T-helper 22 cell (primary cell): ENCODE results near the gene TMEM127.
"Not testable (repeated sequence)": the region's sequence is repeated elsewhere in the genome, so short reads cannot be mapped to it uniquely, and the experiment has no call there.

Experiments used
- DNase-seq: peaks from one replicate; pipeline ENCODE4 v3.0.0-alpha.2; 2020; ENCODE audit warnings: low read depth

TMEM127 gene, protein sequence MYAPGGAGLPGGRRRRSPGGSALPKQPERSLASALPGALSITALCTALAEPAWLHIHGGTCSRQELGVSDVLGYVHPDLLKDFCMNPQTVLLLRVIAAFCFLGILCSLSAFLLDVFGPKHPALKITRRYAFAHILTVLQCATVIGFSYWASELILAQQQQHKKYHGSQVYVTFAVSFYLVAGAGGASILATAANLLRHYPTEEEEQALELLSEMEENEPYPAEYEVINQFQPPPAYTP

GRCh38 chr2:96265840-96266679 lies at the start of gene TMEM127, which contains the start of gene CIAO1:
TMEM127 (minus strand) TSS chr2:96265997; CDS start chr2:96265381, 616 bp downstream.
CIAO1 (plus strand) TSS chr2:96266225; CDS start chr2:96266351, 126 bp downstream.
- peak; percentile 98 for DNase-seq

DNA sequence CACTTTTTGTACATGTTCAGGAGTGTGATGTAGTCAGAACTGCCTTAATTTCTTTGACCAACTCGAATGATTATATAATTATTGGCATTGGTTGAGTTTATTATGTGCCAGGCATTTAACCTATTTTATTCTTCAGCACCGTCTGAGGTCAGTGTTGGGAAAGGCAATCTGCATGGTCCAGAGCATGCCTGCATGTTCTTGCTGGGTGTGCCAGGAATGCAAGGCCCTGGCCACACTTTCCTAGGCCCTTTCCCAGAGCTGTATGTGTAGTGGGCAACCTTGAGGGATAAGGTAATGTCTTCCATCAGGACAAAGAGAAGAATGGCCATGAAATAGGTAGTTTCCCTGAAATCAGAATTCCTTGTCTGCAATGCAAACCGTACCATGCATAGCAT lies 49.2 kb upstream of the TMEM127 start:
- DNase-seq = no peak

GRCh38 chr2:96308248-96308647 lies 42.5 kb upstream of the TMEM127 start:
- no peak for DNase-seq

GRCh38 chr2:96306370-96306769 lies 40.6 kb upstream of the TMEM127 start:
- DNase-seq = no peak

DNA sequence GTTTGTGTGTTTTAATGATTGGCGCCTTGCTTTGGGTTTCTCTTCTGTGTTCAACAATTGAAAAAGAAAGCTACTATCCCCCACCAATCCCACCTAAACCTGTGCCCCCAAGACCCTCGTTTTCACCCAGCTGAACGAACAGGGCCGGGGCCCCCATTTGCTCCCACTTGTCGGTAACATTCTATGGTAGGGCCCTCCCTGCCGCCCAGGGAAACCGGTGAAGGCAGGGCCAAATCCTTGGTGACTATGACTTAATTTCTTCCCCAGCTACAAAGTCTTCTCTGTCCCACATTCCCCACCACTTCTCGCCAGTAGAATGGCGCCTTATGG lies 40.1 kb upstream of the TMEM127 start:
- no peak for DNase-seq

DNA sequence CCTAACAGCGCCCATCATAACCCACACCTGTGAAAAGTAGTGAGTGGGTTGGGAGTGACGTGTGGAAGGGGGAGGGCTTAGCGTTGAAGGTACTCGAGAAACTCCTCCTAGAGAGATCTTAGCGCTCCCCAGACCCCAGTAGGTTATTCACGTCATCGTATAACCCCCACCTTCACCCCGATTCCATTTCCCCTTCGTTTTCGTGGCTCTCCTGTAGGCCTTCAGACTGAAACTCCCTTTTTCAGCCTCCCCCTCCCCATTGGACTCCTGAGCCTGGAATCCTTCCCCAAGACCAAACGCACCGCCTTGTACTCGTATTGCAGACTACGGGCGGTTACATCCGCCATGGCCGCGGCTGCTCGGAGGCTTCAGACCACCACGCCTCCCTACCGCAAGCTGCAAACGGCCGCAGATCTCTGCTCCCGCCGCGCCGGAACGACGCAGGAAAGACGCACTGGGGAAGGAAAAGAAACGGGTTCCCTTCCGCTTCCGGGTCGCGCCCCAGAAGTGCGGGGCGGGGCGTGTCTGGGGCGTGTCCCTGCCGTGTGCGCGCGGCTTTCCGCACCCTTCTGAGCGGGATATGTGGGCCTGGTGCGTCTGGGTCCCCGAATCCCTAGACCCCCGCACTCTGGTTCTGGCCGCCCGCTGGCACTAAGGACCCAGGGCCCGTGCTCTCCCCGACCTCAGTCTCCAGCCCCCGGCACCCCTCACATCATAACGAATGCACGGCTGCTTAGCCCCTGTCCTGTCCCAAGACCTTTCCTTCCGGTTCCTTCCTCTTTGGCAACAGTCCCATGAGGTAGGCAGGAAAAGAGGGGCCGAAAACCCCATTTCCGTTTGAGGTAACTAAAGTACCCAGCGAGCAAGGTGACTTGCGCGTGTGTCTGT lies 39.5 kb upstream of the TMEM127 start, which contains the start of gene SNRNP200:
Gene SNRNP200, minus strand, starts transcription at position 456 of the 888 bp plus-strand sequence. Its CDS starts 109 bp downstream, at position 347.
- DNase-seq = peak; percentile 89

GRCh38 chr2:96304606-96305005 lies 38.8 kb upstream of the TMEM127 start:
- DNase-seq = no peak

DNA sequence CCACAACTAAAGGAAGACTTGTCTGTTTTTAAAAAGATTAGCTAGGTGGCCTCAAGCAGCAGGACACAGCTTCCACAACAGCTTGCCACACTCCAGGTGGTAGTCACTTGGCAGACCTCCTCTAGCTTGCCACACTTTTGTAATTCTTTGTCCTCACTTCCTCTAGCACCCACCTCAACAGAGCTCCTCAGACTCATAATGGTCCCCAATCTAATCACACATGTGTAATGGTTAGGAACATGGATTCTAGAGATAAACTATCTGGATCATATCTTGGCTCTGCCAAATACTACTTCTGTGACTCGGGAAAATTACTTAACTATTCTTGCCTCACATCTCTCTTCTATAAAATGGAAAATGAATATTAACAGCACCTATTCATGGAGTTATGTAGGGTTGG lies 36.1 kb upstream of the TMEM127 start:
- DNase-seq = no peak

GRCh38 chr2:96296925-96297324 lies 31.1 kb upstream of the TMEM127 start:
- DNase-seq = no peak

GRCh38 chr2:96294271-96294670 lies 28.5 kb upstream of the TMEM127 start:
- DNase-seq = not testable (repeated sequence)

DNA sequence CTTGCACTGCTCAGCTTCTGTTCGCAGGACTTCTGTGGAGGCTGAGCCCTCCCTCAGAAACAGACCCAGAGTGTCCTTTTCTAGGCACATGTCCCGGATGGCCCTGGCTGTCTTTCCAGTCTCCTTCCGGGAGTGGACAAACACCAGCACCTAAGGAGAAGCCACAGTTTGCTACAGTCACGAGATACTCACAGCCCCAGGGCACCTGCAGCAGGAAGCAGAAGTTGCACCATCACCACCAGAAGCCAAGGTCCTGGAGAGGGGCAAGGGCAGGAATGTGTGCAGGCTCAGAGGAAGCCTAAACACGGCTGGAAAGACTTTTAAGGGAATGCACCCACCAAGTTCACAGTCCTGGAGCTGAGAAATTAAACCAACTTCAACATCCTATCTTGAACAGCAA lies 26.0 kb upstream of the TMEM127 start:
- no peak for DNase-seq

GRCh38 chr2:96287273-96287856 lies 21.6 kb upstream of the TMEM127 start:
- DNase-seq = no peak

- no peak for DNase-seq
These were observed 11.1 kb upstream of the TMEM127 start for GRCh38 chr2:96276787-96277499.

DNA sequence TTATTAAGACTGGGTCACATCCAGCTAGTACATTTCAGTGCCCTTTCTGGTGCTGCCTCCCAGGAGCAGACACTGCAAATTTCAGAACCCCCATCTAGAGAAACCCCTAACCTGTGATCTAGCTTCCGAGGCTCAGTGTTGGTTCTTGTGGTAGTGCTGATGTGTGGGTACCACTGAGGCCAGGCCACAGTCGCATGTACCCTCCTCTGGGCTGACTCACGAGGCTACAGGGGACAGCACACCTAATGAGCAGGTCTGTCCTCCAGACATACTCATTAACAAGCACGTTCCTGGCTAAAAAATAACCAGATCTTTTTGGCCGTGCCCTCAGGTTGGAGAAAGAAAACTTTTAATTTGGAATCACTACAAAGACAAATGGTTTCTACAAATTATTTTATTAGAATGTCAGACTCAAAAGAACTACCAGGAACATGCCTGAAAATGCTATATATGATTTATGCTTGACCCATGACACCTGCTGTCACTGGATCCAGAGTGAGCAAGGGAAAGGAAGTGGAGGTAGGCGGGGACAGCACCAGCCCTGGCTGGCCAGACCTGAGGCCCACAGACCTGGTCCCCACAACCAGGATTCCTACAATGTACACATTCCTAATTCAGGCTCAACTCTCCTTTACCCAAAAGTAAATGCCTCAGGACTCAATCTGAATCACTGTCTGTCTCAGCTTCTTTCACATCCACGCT lies 8.7 kb upstream of the TMEM127 start:
- DNase-seq = no peak

DNA sequence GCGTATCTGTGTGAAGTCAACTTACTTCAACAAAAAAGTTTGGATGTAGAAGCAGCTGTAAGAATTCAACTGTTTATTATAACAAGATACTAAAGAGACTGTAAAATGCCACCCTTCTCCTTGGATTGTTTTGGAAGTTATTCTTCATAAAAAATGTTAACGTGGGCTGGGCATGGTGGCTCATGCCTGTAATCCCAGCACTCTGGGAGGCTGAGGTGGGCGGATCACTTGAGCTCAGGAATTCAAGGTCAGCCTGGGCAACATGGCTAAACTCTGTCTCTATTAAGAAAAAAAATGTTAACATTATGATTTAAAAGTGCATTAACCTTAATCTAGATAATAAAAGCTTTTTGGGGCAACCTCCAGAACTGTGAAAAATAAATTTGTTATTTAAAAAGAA lies 8.0 kb upstream of the TMEM127 start:
- no peak for DNase-seq

DNA sequence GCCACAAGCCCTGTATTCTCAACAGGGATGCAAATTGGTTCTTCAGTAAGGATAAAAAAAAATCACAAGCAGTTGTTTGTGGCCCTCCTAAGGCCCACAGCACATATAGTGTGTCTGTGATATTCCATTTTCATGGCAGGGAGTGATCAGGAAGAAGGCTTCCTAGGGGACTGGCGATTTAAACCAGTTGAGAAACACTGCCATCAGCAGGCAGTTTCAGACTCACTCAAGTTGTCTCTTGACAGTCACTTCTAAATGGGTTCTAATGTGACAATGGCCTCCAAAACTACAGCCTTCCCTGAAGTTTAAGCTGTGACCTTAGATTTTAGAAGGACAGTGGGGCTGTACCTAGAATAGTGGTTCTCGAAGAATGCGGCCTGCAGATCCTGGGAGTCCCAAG lies 6.2 kb upstream of the TMEM127 start:
- no peak for DNase-seq

GRCh38 chr2:96267159-96267971 lies 1.6 kb upstream of the TMEM127 start:
- DNase-seq = peak; percentile 9

- peak; percentile 36 for DNase-seq
These were observed 403 bp downstream of the TMEM127 start for GRCh38 chr2:96265349-96265839.

DNA sequence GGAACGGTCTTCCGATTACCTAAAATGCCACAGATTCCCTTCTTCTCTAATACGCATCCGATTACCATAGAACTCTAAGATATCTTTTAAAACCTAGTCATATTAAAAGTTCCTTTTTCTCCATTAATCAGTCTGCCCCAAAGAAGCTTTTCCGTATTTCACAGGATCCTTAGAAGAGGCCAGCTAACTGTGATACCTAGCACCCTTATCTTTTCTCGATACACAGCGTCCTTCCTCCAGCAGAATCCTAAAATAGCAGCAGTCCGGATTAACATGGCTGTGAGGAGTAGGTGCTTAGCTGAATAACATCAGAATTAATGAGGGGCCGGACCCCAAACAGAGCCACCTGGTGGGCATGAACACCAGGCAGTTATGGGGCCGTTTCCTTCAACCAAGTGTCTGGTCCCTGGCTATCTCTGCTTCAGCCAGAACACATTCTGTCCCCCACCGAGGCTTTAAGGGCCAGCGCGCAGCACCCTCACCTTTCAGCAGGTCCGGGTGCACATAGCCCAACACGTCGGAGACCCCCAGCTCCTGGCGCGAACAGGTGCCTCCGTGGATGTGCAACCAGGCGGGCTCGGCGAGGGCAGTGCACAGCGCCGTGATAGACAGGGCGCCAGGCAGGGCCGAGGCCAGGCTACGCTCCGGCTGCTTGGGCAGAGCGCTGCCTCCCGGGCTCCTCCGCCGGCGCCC lies 995 bp downstream of the TMEM127 start:
- no peak for DNase-seq
